ENCODE data around the gene FLT3LG. TPM values are rescaled to one million over a fixed set of nuclear protein-coding genes. Genes with fewer than 3 reads are reported as not detected.

Gene FLT3LG
- total RNA-seq, 1 experiment from 2014 or later, result 1.5 TPM

DNA sequence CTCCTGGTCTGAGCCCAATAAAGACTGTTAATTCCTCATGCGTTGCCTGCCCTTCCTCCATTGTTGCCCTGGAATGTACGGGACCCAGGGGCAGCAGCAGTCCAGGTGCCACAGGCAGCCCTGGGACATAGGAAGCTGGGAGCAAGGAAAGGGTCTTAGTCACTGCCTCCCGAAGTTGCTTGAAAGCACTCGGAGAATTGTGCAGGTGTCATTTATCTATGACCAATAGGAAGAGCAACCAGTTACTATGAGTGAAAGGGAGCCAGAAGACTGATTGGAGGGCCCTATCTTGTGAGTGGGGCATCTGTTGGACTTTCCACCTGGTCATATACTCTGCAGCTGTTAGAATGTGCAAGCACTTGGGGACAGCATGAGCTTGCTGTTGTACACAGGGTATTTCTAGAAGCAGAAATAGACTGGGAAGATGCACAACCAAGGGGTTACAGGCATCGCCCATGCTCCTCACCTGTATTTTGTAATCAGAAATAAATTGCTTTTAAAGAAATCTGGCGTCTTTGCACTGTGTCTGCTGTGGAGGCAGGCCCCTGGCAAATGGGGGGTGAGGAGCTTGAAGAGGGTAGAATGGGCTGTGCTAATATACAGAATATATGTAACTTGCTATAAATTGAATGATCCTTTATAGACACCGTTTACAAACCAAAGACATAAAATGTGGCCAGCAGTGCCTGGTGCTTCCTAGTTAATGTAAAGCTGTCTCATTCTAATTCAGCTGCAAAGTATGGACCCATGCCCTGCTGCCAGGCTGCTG lies 18.0 kb downstream of the FLT3LG start:
- Mint-ChIP-seq H3K4me3 (ENCODE audit: unreplicated experiment) (no peak overlapping the region), H3K4me1 (ENCODE audit: insufficient read depth, unreplicated experiment) (no peaks in the 10 kb centered on the region), H3K27me3 (ENCODE audit: insufficient read depth, unreplicated experiment) (no peaks in the 10 kb centered on the region), H3K9me3 (ENCODE audit: unreplicated experiment) (no peaks in the 10 kb centered on the region), H3K27ac (ENCODE audit: low read depth, unreplicated experiment) (no peak overlapping the region), H3K36me3 (ENCODE audit: insufficient read depth, unreplicated experiment) (peaks cover 98% of the 10 kb centered on the region)
- ChIA-PET CTCF (no interaction called here), POLR2A (interaction anchor here (0.6 to 1.4 kb wide), 5 partner anchors 17 to 1313 kb away, joined by 3 read pairs; partner anchors contain the start of genes PRR12, RRAS and SCAF1)
- TF ChIP-seq CTCF (IDR thresholded peaks at IDR 0.05; ENCODE audit: unreplicated experiment), result no peak
- intact Hi-C loops (cut with micrococcal nuclease), result no loop called here
- DNase-seq (ENCODE audit: unreplicated experiment), result no peak
- TSS peak; percentile 6 for BruUV-seq (replicated peaks)

- ChIA-PET POLR2A (interaction anchor here (0.6 to 4.4 kb wide), 6 partner anchors 44 to 392 kb away, joined by 3 to 42 read pairs (median 4); partner anchors contain the start of genes PRR12, RRAS and SCAF1), CTCF (no interaction called here)
- H3K4me1 Mint-ChIP-seq (ENCODE audit: insufficient read depth, unreplicated experiment), result no peaks in the 10 kb centered on the region
- H3K36me3 Mint-ChIP-seq (ENCODE audit: insufficient read depth, unreplicated experiment), result peaks cover 98% of the 10 kb centered on the region
- intact Hi-C loops (cut with micrococcal nuclease), result no loop called here
- H3K9me3 Mint-ChIP-seq (ENCODE audit: unreplicated experiment), result no peaks in the 10 kb centered on the region
- H3K4me3 Mint-ChIP-seq (ENCODE audit: unreplicated experiment), result no peak overlapping the region
- no peak for TF ChIP-seq CTCF (IDR thresholded peaks at IDR 0.05; ENCODE audit: unreplicated experiment)
- peak; percentile 57 for DNase-seq (ENCODE audit: unreplicated experiment)
- no peak overlapping the region for H3K27ac Mint-ChIP-seq (ENCODE audit: low read depth, unreplicated experiment)
- H3K27me3 Mint-ChIP-seq (ENCODE audit: insufficient read depth, unreplicated experiment), result no peaks in the 10 kb centered on the region
- no TSS peak for BruUV-seq (replicated peaks)
These were observed 18.8 kb downstream of the FLT3LG start for GRCh38 chr19:49492573-49493405.

GRCh38 chr19:49496574-49497008 lies 22.6 kb downstream of the FLT3LG start:
- Mint-ChIP-seq H3K4me3 (ENCODE audit: unreplicated experiment) (peak overlapping the region; percentile 91), H3K4me1 (ENCODE audit: insufficient read depth, unreplicated experiment) (peaks cover 6% of the 10 kb centered on the region), H3K27me3 (ENCODE audit: insufficient read depth, unreplicated experiment) (no peaks in the 10 kb centered on the region), H3K36me3 (ENCODE audit: insufficient read depth, unreplicated experiment) (peaks cover 98% of the 10 kb centered on the region), H3K9me3 (ENCODE audit: unreplicated experiment) (no peaks in the 10 kb centered on the region), H3K27ac (ENCODE audit: low read depth, unreplicated experiment) (peak overlapping the region; percentile 97)
- ChIA-PET CTCF (interaction anchor here (1.2 to 1.4 kb wide), 2 partner anchors 50 to 75 kb away, joined by 3 to 6 read pairs; no protein-coding TSS in a partner anchor), POLR2A (interaction anchor here (0.7 to 4.4 kb wide), 20 partner anchors 9 to 503 kb away, joined by 3 to 69 read pairs (median 4); partner anchors contain the start of genes AKT1S1, ALDH16A1, AP2A1 and GYS1)
- no peak for TF ChIP-seq CTCF (IDR thresholded peaks at IDR 0.05; ENCODE audit: unreplicated experiment)
- DNase-seq (ENCODE audit: unreplicated experiment), result no peak
- intact Hi-C loops (cut with micrococcal nuclease), result loop anchor here (1.0 kb wide), 1 partner anchor 144 kb away; the partner anchor contains the start of gene RRAS
- TSS peak; percentile 53 for BruUV-seq (replicated peaks)
